GM18499 (cell line): ENCODE data around the gene IL9R.
"Not testable (repeated sequence)": the region's sequence is repeated elsewhere in the genome, so short reads cannot be mapped to it uniquely, and the experiment has no call there.

Experiments
- ATAC-seq: cut with Tn5 transposase; IDR thresholded peaks from one replicate; pipeline ENCODE4 v1.9.1; 2021; ENCODE audit warnings: moderate number of reproducible peaks; ENCODE audit not compliant: insufficient read depth, unreplicated experiment

IL9R gene

DNA sequence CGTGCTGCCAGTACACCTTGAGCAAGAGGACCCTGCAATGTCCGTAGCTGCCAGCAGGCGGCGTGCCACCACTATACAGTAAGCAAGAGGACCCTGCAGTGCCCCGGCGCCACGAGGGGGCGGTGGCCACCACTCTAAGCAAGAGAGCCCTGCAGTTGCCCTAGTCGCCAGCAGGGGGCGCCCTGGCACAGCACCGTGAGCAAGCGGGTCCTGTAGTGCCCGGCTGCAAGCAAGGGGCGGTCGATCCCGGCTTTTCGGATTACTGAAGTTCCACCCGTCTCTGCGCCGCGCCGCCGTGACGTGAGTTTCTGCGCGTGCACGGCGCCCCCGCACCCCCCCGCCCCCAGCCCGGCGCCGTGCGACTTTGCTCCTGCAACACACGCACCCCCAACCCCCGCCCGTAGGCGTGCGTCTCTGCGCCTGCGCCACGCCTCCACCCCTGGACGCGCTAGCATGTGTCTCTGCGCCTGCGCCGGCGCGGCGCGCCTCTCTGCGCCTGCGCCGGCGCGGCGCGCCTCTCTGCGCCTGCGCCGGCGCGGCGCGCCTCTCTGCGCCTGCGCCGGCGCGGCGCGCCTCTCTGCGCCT is 31.2 kb downstream of the IL9R start:
- ATAC-seq: not testable (repeated sequence)

DNA sequence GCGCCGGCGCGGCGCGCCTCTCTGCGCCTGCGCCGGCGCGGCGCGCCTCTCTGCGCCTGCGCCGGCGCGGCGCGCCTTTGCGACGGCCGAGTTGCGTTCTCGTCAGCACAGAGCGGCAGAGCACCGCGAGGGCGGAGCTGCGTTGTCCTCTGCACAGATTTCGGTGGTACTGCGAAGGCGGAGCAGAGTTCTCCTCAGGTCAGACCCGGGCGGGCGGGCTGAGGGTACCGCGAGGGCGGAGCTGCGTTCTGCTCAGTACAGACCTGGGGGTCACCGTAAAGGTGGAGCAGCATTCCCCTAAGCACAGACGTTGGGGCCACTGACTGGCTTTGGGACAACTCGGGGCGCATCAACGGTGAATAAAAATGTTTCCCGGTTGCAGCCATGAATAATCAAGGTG is 31.8 kb downstream of the IL9R start:
- not testable (repeated sequence) for ATAC-seq

- ATAC-seq: not testable (repeated sequence)
Observed at GRCh38 chrX:156029707-156030442, 32.4 kb downstream of the IL9R start.

- ATAC-seq: not testable (repeated sequence)
Observed at GRCh38 chrX:156030474-156030873, 33.0 kb downstream of the IL9R start.
